HCT116 (cell line): ENCODE measurements around the gene CDYL2. TPM values are rescaled to one million over a fixed set of nuclear protein-coding genes. Genes with fewer than 3 reads are reported as not detected.

Source experiments
- ATAC-seq: fragments of 200-7000 bp; cut with Tn5 transposase; 2 replicates; pipeline ENCODE4 v1.9.1; 2020; ENCODE audit warnings: mild to moderate bottlenecking, moderate library complexity
- BruUV-seq: library from RNA; stranded (reverse); fragments of 400-500 nt; replicated peaks from 2 replicates; lab custom pipeline; 2021; lab: Mats Ljungman, UMichigan
- CTCF ChIA-PET: fragments of 300-600 bp; sonication (Branson Sonifier 250); formaldehyde crosslinking; loops from one replicate; lab custom pipeline; 2021; ENCODE audit warnings: antibody characterized with exemption; lab: Charles Lee
- POLR2A ChIA-PET: fragments of 300-600, 350-600 bp; sonication (Branson Sonifier 250); formaldehyde crosslinking; loops from one replicate; lab custom pipeline; 2021; ENCODE audit warnings: antibody characterized with exemption; lab: Charles Lee
- RAD21 ChIA-PET, 2 experiments: fragments of 300-600 bp; sonication (Branson Sonifier 250); formaldehyde crosslinking; loops; one replicate each; lab custom pipeline; 2023; ENCODE audit warnings: low total read pairs in 2 of 2; ENCODE audit not compliant: uncharacterized antibody in 2 of 2, unreplicated experiment in 2 of 2, low non-redundant PET in 1 of 2; lab: Charles Lee
- DNase-seq: peaks from one replicate; pipeline ENCODE4 v3.0.0-alpha.2; 2010; ENCODE audit warnings: low read depth, low spot score
- H2AFZ ChIP-seq: fragments of 200-600 bp; shearing (Covaris generic), sonication (generic); 2 replicates; pipeline ENCODE4 v1.6.1; 2017; ENCODE audit warnings: low read depth, mixed run types, mixed read lengths, antibody characterized with exemption, low read length; ENCODE audit not compliant: poor library complexity, severe bottlenecking
- H3K27ac ChIP-seq: 2 replicates; pipeline ENCODE4 v1.5.1; 2012; ENCODE audit warnings: low read depth, low read length
- H3K27me3 ChIP-seq: fragments of 200-600 bp; sonication (generic); 2 replicates; pipeline ENCODE4 v1.6.1; 2016; ENCODE audit warnings: mixed run types, low read length, mixed read lengths; ENCODE audit not compliant: insufficient read depth
- H3K36me3 ChIP-seq, 2 experiments: fragments of 200-500 bp in 1 of 2; fragments of 200-600 bp in 1 of 2; sonication (Bioruptor generic) in 1 of 2; sonication (generic) in 1 of 2; 2 replicates each; pipeline versions ENCODE4 v1.5.1 to v1.6.1; 2014 to 2016; ENCODE audit warnings: low read length in 2 of 2, inconsistent platforms in 1 of 2, mixed read lengths in 1 of 2, mixed run types in 1 of 2; ENCODE audit not compliant: insufficient read depth in 2 of 2, control insufficient read depth in 1 of 2
- H3K4me1 ChIP-seq, 2 experiments: fragments of 200-600 bp in 1 of 2; sonication (generic) in 1 of 2; 2 replicates each; pipeline versions ENCODE4 v1.5.1 to v1.6.1; 2012 to 2017; ENCODE audit warnings: low read length in 2 of 2, inconsistent platforms in 1 of 2, mild to moderate bottlenecking in 1 of 2, mixed read lengths in 1 of 2, mixed run types in 1 of 2, moderate library complexity in 1 of 2; ENCODE audit not compliant: insufficient read depth in 2 of 2, control insufficient read depth in 1 of 2
- H3K4me2 ChIP-seq: fragments of 200-600 bp; sonication (generic); 2 replicates; pipeline ENCODE4 v1.6.1; 2017; ENCODE audit warnings: mixed run types, low read length, mixed read lengths
- H3K4me3 ChIP-seq, 2 experiments: fragments of 200-600 bp in 1 of 2; sonication (generic) in 1 of 2; replicated peaks in 1 of 2; 2 replicates each; pipeline ENCODE4 v1.5.1; 2011 to 2016; ENCODE audit warnings: low read length in 2 of 2, control low read depth in 1 of 2, low read depth in 1 of 2, mild to moderate bottlenecking in 1 of 2, mixed read lengths in 1 of 2, mixed run types in 1 of 2
- H3K79me2 ChIP-seq: fragments of 200-600 bp; sonication (generic); 2 replicates; pipeline ENCODE4 v1.6.1; 2017; ENCODE audit warnings: mild to moderate bottlenecking, mixed run types, low read length, moderate library complexity, mixed read lengths; ENCODE audit not compliant: insufficient read depth
- H3K9ac ChIP-seq: fragments of 200-600 bp; sonication (generic); 2 replicates; pipeline ENCODE4 v1.6.1; 2016; ENCODE audit warnings: low read length, mixed read lengths
- H3K9me2 ChIP-seq: fragments of 200-600 bp; sonication (generic), shearing (Covaris generic); 2 replicates; pipeline ENCODE4 v1.6.1; 2017; ENCODE audit warnings: mixed run types, mild to moderate bottlenecking, moderate library complexity; ENCODE audit not compliant: insufficient read depth
- H3K9me3 ChIP-seq, 2 experiments: fragments of 200-500 bp in 1 of 2; fragments of 200-600 bp in 1 of 2; sonication (Bioruptor generic) in 1 of 2; sonication (generic) in 1 of 2; 2 replicates each; pipeline ENCODE4 v1.6.1; 2014 to 2017; ENCODE audit warnings: low read length in 2 of 2, mixed read lengths in 2 of 2, inconsistent platforms in 1 of 2, low read depth in 1 of 2, mild to moderate bottlenecking in 1 of 2, mixed run types in 1 of 2, moderate library complexity in 1 of 2; ENCODE audit not compliant: control insufficient read depth in 1 of 2, insufficient read depth in 1 of 2
- H4K20me1 ChIP-seq: fragments of 200-600 bp; sonication (generic), shearing (Covaris generic); 2 replicates; pipeline ENCODE4 v1.6.1; 2017; ENCODE audit warnings: mixed run types, mild to moderate bottlenecking, moderate library complexity; ENCODE audit not compliant: insufficient read depth
- CBX3 ChIP-seq: IDR thresholded peaks from 2 replicates; pipeline ENCODE4 v1.6.1; 2012; ENCODE audit warnings: low read depth
- CEBPB ChIP-seq: IDR thresholded peaks from 2 replicates; pipeline ENCODE4 v1.6.1; 2012; ENCODE audit warnings: low read depth
- CTCF ChIP-seq, 3 experiments: fragments of 200-600 bp in 1 of 3; sonication (generic) in 1 of 3; IDR thresholded peaks in 2 of 3; conservative IDR thresholded peaks in 1 of 3; 2 replicates each; pipeline ENCODE4 v1.5.1; 2012 to 2017; ENCODE audit warnings: low read depth in 2 of 3, low read length in 2 of 3, antibody characterized with exemption in 1 of 3, borderline replicate concordance in 1 of 3, control low read depth in 1 of 3, mild to moderate bottlenecking in 1 of 3, mixed read lengths in 1 of 3, mixed run types in 1 of 3, moderate library complexity in 1 of 3; ENCODE audit not compliant: insufficient read depth in 1 of 3
- EGR1 ChIP-seq: IDR thresholded peaks from 2 replicates; pipeline ENCODE4 v1.6.1; 2012; ENCODE audit warnings: low read depth
- ELF1 ChIP-seq: IDR thresholded peaks from 2 replicates; pipeline ENCODE4 v1.6.1; 2012; ENCODE audit warnings: low read depth, borderline replicate concordance
- EZH2phosphoT487 ChIP-seq: fragments of 200-600 bp; IDR thresholded peaks from 2 replicates; pipeline ENCODE4 v1.6.1; 2018; ENCODE audit warnings: antibody characterized with exemption, borderline replicate concordance
- JUND ChIP-seq: IDR thresholded peaks from 2 replicates; pipeline ENCODE4 v1.6.1; 2012
- POLR2A ChIP-seq: IDR thresholded peaks from 2 replicates; pipeline ENCODE4 v1.7.0; 2011; ENCODE audit warnings: borderline replicate concordance; ENCODE audit not compliant: insufficient read depth, insufficient read length; ENCODE audit errors: extremely low read depth
- RAD21 ChIP-seq: IDR thresholded peaks from 2 replicates; pipeline ENCODE4 v1.6.1; 2012; ENCODE audit warnings: low read depth, mild to moderate bottlenecking
- SRF ChIP-seq: IDR thresholded peaks from 2 replicates; pipeline ENCODE4 v1.6.1; 2012; ENCODE audit warnings: low read depth
- YY1 ChIP-seq: IDR thresholded peaks from 2 replicates; pipeline ENCODE4 v1.6.1; 2011; ENCODE audit warnings: low read length, low read depth, moderate library complexity, mild to moderate bottlenecking; ENCODE audit not compliant: insufficient replicate concordance; ENCODE audit errors: extremely low read depth
- ZFX ChIP-seq: fragments of 450-650 bp; IDR thresholded peaks from 2 replicates; pipeline ENCODE4 v1.6.1; 2017
- ZNF274 ChIP-seq: fragments of 200-500 bp; sonication (Bioruptor generic); IDR thresholded peaks from 2 replicates; pipeline ENCODE4 v1.6.1; 2014; ENCODE audit warnings: mild to moderate bottlenecking, low read depth, low read length, inconsistent platforms
- intact Hi-C: fragments of 100-400 bp; cut with micrococcal nuclease; formaldehyde crosslinking; loops from 2 replicates; pipeline ENCODE4 v1.10.0; 2022
- total RNA-seq: library from RNA; stranded (reverse); gene quantifications from one replicate; pipeline ENCODE4 v1.2.1, GENCODE V29; 2021; ENCODE audit not compliant: unreplicated experiment
- TF ChIP-seq, protein P1 (sequence below): IDR thresholded peaks from 2 replicates; pipeline ENCODE4 v1.6.1; 2011; ENCODE audit warnings: mild to moderate bottlenecking, low read length, moderate library complexity; ENCODE audit not compliant: insufficient replicate concordance; ENCODE audit errors: extremely low read depth
- TF ChIP-seq, protein P2 (sequence below): IDR thresholded peaks from 2 replicates; pipeline ENCODE4 v1.6.1; 2012
- TF ChIP-seq, protein P3 (sequence below): IDR thresholded peaks from 2 replicates; pipeline ENCODE4 v1.6.1; 2012; ENCODE audit warnings: low read depth
- TF ChIP-seq, protein P4 (sequence below): IDR thresholded peaks from 2 replicates; pipeline ENCODE4 v1.6.1; 2012

The CDYL2 gene
- total RNA-seq, 1 experiment from 2014 or later, result 0.10 TPM

DNA sequence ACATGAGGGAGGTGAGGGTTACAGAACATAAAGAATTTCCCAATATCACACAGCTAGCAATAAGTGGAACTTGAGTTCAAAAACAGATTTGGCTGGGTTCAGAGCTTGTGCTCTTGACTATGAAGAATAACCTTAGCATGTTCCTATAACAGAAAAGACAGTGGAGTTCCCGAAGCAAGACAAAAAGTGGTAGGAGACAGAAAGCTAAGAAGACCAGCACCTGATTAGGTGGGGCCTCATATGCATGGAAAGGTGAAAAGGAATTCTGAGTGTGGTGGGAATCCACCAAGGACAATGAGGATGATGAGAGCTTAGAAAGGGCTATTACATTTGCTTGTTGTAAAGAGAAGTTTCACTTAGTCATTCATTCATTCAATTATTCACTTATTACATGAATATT, 26.6 kb upstream of the CDYL2 start:
- no peaks in the 10 kb centered on the region for H3K4me1 ChIP-seq
- ATAC-seq, result no peak
- H3K27ac ChIP-seq, result no peak overlapping the region
- peaks cover 9% of the 10 kb centered on the region; the same call in 1 of the 2 replicates for H3K27me3 ChIP-seq
- no peak overlapping the region for H3K4me3 ChIP-seq
- no peak for TF ChIP-seq JUND
- TF ChIP-seq CBX3, result no peak
- no peak for TF ChIP-seq CEBPB
- TF ChIP-seq, protein P1, sequence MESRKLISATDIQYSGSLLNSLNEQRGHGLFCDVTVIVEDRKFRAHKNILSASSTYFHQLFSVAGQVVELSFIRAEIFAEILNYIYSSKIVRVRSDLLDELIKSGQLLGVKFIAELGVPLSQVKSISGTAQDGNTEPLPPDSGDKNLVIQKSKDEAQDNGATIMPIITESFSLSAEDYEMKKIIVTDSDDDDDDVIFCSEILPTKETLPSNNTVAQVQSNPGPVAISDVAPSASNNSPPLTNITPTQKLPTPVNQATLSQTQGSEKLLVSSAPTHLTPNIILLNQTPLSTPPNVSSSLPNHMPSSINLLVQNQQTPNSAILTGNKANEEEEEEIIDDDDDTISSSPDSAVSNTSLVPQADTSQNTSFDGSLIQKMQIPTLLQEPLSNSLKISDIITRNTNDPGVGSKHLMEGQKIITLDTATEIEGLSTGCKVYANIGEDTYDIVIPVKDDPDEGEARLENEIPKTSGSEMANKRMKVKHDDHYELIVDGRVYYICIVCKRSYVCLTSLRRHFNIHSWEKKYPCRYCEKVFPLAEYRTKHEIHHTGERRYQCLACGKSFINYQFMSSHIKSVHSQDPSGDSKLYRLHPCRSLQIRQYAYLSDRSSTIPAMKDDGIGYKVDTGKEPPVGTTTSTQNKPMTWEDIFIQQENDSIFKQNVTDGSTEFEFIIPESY, result no peak
- no peak for TF ChIP-seq SRF
- TF ChIP-seq, protein P2, sequence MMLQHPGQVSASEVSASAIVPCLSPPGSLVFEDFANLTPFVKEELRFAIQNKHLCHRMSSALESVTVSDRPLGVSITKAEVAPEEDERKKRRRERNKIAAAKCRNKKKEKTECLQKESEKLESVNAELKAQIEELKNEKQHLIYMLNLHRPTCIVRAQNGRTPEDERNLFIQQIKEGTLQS, result no peak
- TF ChIP-seq, protein P3, sequence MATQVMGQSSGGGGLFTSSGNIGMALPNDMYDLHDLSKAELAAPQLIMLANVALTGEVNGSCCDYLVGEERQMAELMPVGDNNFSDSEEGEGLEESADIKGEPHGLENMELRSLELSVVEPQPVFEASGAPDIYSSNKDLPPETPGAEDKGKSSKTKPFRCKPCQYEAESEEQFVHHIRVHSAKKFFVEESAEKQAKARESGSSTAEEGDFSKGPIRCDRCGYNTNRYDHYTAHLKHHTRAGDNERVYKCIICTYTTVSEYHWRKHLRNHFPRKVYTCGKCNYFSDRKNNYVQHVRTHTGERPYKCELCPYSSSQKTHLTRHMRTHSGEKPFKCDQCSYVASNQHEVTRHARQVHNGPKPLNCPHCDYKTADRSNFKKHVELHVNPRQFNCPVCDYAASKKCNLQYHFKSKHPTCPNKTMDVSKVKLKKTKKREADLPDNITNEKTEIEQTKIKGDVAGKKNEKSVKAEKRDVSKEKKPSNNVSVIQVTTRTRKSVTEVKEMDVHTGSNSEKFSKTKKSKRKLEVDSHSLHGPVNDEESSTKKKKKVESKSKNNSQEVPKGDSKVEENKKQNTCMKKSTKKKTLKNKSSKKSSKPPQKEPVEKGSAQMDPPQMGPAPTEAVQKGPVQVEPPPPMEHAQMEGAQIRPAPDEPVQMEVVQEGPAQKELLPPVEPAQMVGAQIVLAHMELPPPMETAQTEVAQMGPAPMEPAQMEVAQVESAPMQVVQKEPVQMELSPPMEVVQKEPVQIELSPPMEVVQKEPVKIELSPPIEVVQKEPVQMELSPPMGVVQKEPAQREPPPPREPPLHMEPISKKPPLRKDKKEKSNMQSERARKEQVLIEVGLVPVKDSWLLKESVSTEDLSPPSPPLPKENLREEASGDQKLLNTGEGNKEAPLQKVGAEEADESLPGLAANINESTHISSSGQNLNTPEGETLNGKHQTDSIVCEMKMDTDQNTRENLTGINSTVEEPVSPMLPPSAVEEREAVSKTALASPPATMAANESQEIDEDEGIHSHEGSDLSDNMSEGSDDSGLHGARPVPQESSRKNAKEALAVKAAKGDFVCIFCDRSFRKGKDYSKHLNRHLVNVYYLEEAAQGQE, result no peak
- TF ChIP-seq EZH2phosphoT487, result no peak
- TF ChIP-seq POLR2A, result no peak
- TF ChIP-seq EGR1, result no peak
- TF ChIP-seq YY1, result no peak
- TF ChIP-seq ELF1, result no peak
- no peak for TF ChIP-seq CTCF (IDR thresholded peaks at IDR 0.05 in 2 of 3, conservative IDR thresholded peaks at IDR 0.05 in 1 of 3; ENCODE audit: borderline replicate concordance in 1 of 3, insufficient read depth in 1 of 3, low read depth in 2 of 3, low read length in 2 of 3)
- no peak for TF ChIP-seq RAD21
- TF ChIP-seq, protein P4, sequence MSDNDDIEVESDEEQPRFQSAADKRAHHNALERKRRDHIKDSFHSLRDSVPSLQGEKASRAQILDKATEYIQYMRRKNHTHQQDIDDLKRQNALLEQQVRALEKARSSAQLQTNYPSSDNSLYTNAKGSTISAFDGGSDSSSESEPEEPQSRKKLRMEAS, result no peak
- no peak for TF ChIP-seq ZNF274
- TF ChIP-seq ZFX, result no peak
- BruUV-seq, result no TSS peak
- H3K4me2 ChIP-seq, result no peak overlapping the region
- H3K9me3 ChIP-seq, result no peaks in the 10 kb centered on the region
- DNase-seq, result no peak
- H3K79me2 ChIP-seq, result no peaks in the 10 kb centered on the region
- H3K36me3 ChIP-seq, result no peaks in the 10 kb centered on the region
- H3K9ac ChIP-seq, result no peak overlapping the region
- ChIA-PET RAD21 (no interaction called here), POLR2A (no interaction called here), CTCF (no interaction called here)
- H3K9me2 ChIP-seq, result no peaks in the 10 kb centered on the region
- no peaks in the 10 kb centered on the region for H4K20me1 ChIP-seq
- no peak overlapping the region for H2AFZ ChIP-seq
- intact Hi-C loops, result no loop called here
